ENCODE data around the gene ACSM6. TPM values are rescaled to one million over a fixed set of nuclear protein-coding genes. Genes with fewer than 3 reads are reported as not detected.

ACSM6 gene
- total and polyA plus RNA-seq, 2 donors (not counting 3 experiments of a cell fraction or from before 2014, with no cell fraction given) = not detected

DNA sequence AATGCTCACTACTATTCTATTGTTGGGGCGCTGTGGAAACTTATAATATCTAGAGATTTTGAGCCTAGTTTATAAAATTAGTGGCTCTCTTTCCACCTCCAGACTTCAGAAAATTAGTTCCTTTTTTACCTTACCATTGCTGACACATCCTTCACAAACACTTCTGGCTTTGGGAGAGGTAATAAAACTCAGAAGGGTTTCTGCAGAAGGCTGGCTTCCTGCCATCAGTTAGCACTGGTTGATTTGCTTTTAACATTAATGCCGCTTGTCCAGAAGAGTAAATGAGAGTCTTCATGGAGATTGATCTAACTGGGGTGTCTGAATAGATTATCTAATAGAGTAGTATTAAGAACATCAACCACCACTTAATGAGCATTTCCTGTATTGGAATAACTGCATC is 20.3 kb downstream of the ACSM6 start:
- no peaks in the 10 kb centered on the region for H3K9me3 ChIP-seq (replicated peaks; ENCODE audit: control insufficient read depth, insufficient read depth, low read length)
- intact Hi-C loops (cut with micrococcal nuclease) = no loop called here
- no peak overlapping the region for H3K9ac ChIP-seq (replicated peaks; ENCODE audit: extremely low read depth, insufficient read depth, low read length)
- H3K79me2 ChIP-seq (ENCODE audit: control insufficient read depth, insufficient read depth, low read length) = no peaks in the 10 kb centered on the region
- H4K20me1 ChIP-seq (replicated peaks; ENCODE audit: control insufficient read depth, extremely low read depth, insufficient read depth, low read length) = no peaks in the 10 kb centered on the region
- no peaks in the 10 kb centered on the region for H3K9me1 ChIP-seq (replicated peaks; ENCODE audit: control insufficient read depth, extremely low read depth, insufficient read depth, low read length)
- H3K36me3 ChIP-seq (ENCODE audit: control insufficient read depth in 2 of 2, extremely low read depth in 1 of 2, insufficient read depth in 2 of 2, low read length in 2 of 2) = no peaks in the 10 kb centered on the region
- FAIRE-seq = no peak
- ChIA-PET POLR2A (no interaction called here), CTCF (no interaction called here)
- H3K4me2 ChIP-seq (ENCODE audit: insufficient read depth, low read length) = no peak overlapping the region
- H2AFZ ChIP-seq (ENCODE audit: low read depth, low read length) = no peak overlapping the region
- no peak for TF ChIP-seq GATA2 (IDR thresholded peaks at IDR 0.05; ENCODE audit: insufficient read depth, insufficient read length, low read depth, low read length)
- TF ChIP-seq EZH2 (IDR thresholded peaks at IDR 0.05; ENCODE audit: borderline replicate concordance, low read depth, low read length, severe bottlenecking) = no peak
- TF ChIP-seq POLR2AphosphoS5 (IDR thresholded peaks at IDR 0.05; ENCODE audit: insufficient read depth, low read depth, low read length) = no peak
- TF ChIP-seq, protein P1, sequence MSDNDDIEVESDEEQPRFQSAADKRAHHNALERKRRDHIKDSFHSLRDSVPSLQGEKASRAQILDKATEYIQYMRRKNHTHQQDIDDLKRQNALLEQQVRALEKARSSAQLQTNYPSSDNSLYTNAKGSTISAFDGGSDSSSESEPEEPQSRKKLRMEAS (IDR thresholded peaks at IDR 0.05; ENCODE audit: insufficient read depth, insufficient read length) = no peak
- no peak for TF ChIP-seq JUN (IDR thresholded peaks at IDR 0.05; ENCODE audit: borderline replicate concordance, insufficient read depth, insufficient read length, low read depth)
- no peak for TF ChIP-seq MYC (IDR thresholded peaks at IDR 0.05; ENCODE audit: low read depth, low read length)
- no peak for TF ChIP-seq POLR2A (IDR thresholded peaks at IDR 0.05; ENCODE audit: low read depth, low read length)
- TF ChIP-seq FOS (IDR thresholded peaks at IDR 0.05; ENCODE audit: borderline replicate concordance, insufficient read depth, low read length) = no peak
- DNase-seq (ENCODE audit: low read depth, low spot score) = no peak
- H3K27ac ChIP-seq (ENCODE audit: insufficient read depth, low read depth, low read length) = no peak overlapping the region
- no peaks in the 10 kb centered on the region for H3K27me3 ChIP-seq (ENCODE audit: control insufficient read depth in 2 of 2, insufficient read depth in 2 of 2, low read length in 2 of 2)
- H3K4me3 ChIP-seq (replicated peaks in 1 of 3; ENCODE audit: insufficient read depth in 1 of 3, low read depth in 1 of 3, low read length in 3 of 3) = no peak overlapping the region
- no peaks in the 10 kb centered on the region for H3K4me1 ChIP-seq (ENCODE audit: control insufficient read depth, extremely low read depth, insufficient read depth, low read length)
- BruUV-seq (replicated peaks) = no TSS peak
- dilution Hi-C loops (cut with MboI; ENCODE audit: extremely low pct_ligation_motif_present, low sequenced_read_pairs) = no loop called here

DNA sequence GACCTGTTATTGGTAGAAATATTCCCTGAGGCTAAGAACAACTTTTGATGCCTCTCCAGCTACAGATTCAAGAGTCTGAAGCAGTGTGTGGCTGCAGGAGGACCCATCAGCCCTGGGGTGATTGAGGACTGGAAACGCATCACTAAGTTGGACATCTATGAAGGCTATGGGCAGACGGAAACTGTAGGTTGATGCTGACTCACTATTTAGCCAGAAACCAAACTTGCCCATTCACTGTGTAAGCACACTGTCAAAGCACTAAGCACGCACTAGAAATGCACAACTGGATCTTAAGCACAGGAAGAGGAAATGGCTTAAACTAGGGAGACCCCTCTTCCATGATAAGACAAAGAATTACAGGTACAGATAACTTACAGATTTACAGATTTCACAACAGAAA is 20.8 kb downstream of the ACSM6 start:
- POLR2A ChIA-PET = no interaction called here
- Histone ChIP-seq H3K9me1 (replicated peaks; ENCODE audit: control insufficient read depth, extremely low read depth, insufficient read depth, low read length) (no peaks in the 10 kb centered on the region), H4K20me1 (replicated peaks; ENCODE audit: control insufficient read depth, extremely low read depth, insufficient read depth, low read length) (no peaks in the 10 kb centered on the region), H3K9me3 (replicated peaks; ENCODE audit: control insufficient read depth, insufficient read depth, low read length) (no peaks in the 10 kb centered on the region), H3K4me1 (ENCODE audit: control insufficient read depth, extremely low read depth, insufficient read depth, low read length) (no peaks in the 10 kb centered on the region), H3K79me2 (ENCODE audit: control insufficient read depth, insufficient read depth, low read length) (no peaks in the 10 kb centered on the region), H3K27me3 (ENCODE audit: control insufficient read depth in 2 of 2, insufficient read depth in 2 of 2, low read length in 2 of 2) (no peaks in the 10 kb centered on the region), H3K36me3 (ENCODE audit: control insufficient read depth in 2 of 2, extremely low read depth in 1 of 2, insufficient read depth in 2 of 2, low read length in 2 of 2) (no peaks in the 10 kb centered on the region), H3K4me2 (ENCODE audit: insufficient read depth, low read length) (no peak overlapping the region), H3K27ac (ENCODE audit: insufficient read depth, low read depth, low read length) (no peak overlapping the region), H2AFZ (ENCODE audit: low read depth, low read length) (no peak overlapping the region), H3K9ac (replicated peaks; ENCODE audit: extremely low read depth, insufficient read depth, low read length) (no peak overlapping the region), H3K4me3 (replicated peaks in 1 of 3; ENCODE audit: insufficient read depth in 1 of 3, low read depth in 1 of 3, low read length in 3 of 3) (no peak overlapping the region)
- CTCF ChIA-PET = no interaction called here
- no peak for TF ChIP-seq GATA2 (IDR thresholded peaks at IDR 0.05; ENCODE audit: insufficient read depth, insufficient read length, low read depth, low read length)
- TF ChIP-seq EZH2 (IDR thresholded peaks at IDR 0.05; ENCODE audit: borderline replicate concordance, low read depth, low read length, severe bottlenecking) = no peak
- TF ChIP-seq JUN (IDR thresholded peaks at IDR 0.05; ENCODE audit: borderline replicate concordance, insufficient read depth, insufficient read length, low read depth) = no peak
- no peak for TF ChIP-seq MYC (IDR thresholded peaks at IDR 0.05; ENCODE audit: low read depth, low read length)
- no peak for TF ChIP-seq POLR2A (IDR thresholded peaks at IDR 0.05; ENCODE audit: low read depth, low read length)
- no peak for TF ChIP-seq FOS (IDR thresholded peaks at IDR 0.05; ENCODE audit: borderline replicate concordance, insufficient read depth, low read length)
- TF ChIP-seq, protein P2, sequence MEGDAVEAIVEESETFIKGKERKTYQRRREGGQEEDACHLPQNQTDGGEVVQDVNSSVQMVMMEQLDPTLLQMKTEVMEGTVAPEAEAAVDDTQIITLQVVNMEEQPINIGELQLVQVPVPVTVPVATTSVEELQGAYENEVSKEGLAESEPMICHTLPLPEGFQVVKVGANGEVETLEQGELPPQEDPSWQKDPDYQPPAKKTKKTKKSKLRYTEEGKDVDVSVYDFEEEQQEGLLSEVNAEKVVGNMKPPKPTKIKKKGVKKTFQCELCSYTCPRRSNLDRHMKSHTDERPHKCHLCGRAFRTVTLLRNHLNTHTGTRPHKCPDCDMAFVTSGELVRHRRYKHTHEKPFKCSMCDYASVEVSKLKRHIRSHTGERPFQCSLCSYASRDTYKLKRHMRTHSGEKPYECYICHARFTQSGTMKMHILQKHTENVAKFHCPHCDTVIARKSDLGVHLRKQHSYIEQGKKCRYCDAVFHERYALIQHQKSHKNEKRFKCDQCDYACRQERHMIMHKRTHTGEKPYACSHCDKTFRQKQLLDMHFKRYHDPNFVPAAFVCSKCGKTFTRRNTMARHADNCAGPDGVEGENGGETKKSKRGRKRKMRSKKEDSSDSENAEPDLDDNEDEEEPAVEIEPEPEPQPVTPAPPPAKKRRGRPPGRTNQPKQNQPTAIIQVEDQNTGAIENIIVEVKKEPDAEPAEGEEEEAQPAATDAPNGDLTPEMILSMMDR (IDR thresholded peaks at IDR 0.05; ENCODE audit: extremely low read depth in 1 of 2, insufficient read depth in 1 of 2, low read depth in 1 of 2, low read length in 2 of 2) = no peak
- TF ChIP-seq, protein P1 (IDR thresholded peaks at IDR 0.05; ENCODE audit: insufficient read depth, insufficient read length) = no peak
- no peak for TF ChIP-seq POLR2AphosphoS5 (IDR thresholded peaks at IDR 0.05; ENCODE audit: insufficient read depth, low read depth, low read length)
- DNase-seq (ENCODE audit: low read depth, low spot score) (no peak), FAIRE-seq (peak; percentile 42)
- dilution Hi-C loops (cut with MboI; ENCODE audit: extremely low pct_ligation_motif_present, low sequenced_read_pairs) (no loop called here), intact Hi-C loops (cut with micrococcal nuclease) (no loop called here)
- BruUV-seq (replicated peaks) = no TSS peak

Data from endothelial cell of umbilical vein (primary cell).